ENCODE data around the gene EML6. TPM values are rescaled to one million over a fixed set of nuclear protein-coding genes. Genes with fewer than 3 reads are reported as not detected.

The EML6 gene
- total RNA-seq, 2 donors from 2014 or later, result 0.46 to 10.7 TPM

- Histone ChIP-seq H3K27ac (no peak overlapping the region), H3K9me3 (no peaks in the 10 kb centered on the region), H3K36me3 (no peaks in the 10 kb centered on the region), H3K4me3 (no peak overlapping the region), H3K4me1 (replicated peaks) (no peaks in the 10 kb centered on the region), H3K27me3 (replicated peaks; ENCODE audit: insufficient read depth) (no peaks in the 10 kb centered on the region)
- TF ChIP-seq POLR2A (IDR thresholded peaks at IDR 0.05), result no peak
- no peak for TF ChIP-seq CTCF (IDR thresholded peaks at IDR 0.05)
- no peak for TF ChIP-seq POLR2AphosphoS5 (IDR thresholded peaks at IDR 0.05)
- intact Hi-C loops (cut with DNase I), result loop anchor here (10.0 kb wide), 2 partner anchors 108 to 448 kb away; no protein-coding TSS in a partner anchor
- no peak for DNase-seq (ENCODE audit: low spot score)
- WGBS, result 65% methylated on average over 2 of the region's 2 CpGs
Observed at GRCh38 chr2:54726940-54727339, 3.5 kb downstream of the EML6 start.

- intact Hi-C loops (cut with DNase I), result loop anchor here (10.0 kb wide), 2 partner anchors 106 to 446 kb away; no protein-coding TSS in a partner anchor
Observed at GRCh38 chr2:54728669-54729120, 5.2 kb downstream of the EML6 start.

GRCh38 chr2:54735636-54736035 is 12.2 kb downstream of the EML6 start:
- no peak overlapping the region for H3K4me3 ChIP-seq
- intact Hi-C loops (cut with DNase I), result no loop called here
- 62% methylated on average over 2 of the region's 2 CpGs for whole genome bisulfite sequencing
- DNase-seq (ENCODE audit: low spot score), result no peak
- H3K4me1 ChIP-seq (replicated peaks), result no peaks in the 10 kb centered on the region
- no peak for TF ChIP-seq CTCF (IDR thresholded peaks at IDR 0.05)
- H3K27me3 ChIP-seq (replicated peaks; ENCODE audit: insufficient read depth), result no peaks in the 10 kb centered on the region
- H3K9me3 ChIP-seq, result no peaks in the 10 kb centered on the region
- no peaks in the 10 kb centered on the region for H3K36me3 ChIP-seq
- no peak overlapping the region for H3K27ac ChIP-seq

More at GRCh38 chr2:54728669-54729120, 5.2 kb downstream of the EML6 start:
- Histone ChIP-seq H3K4me3 (no peak overlapping the region), H3K9me3 (no peaks in the 10 kb centered on the region), H3K36me3 (no peaks in the 10 kb centered on the region), H3K4me1 (replicated peaks) (no peaks in the 10 kb centered on the region), H3K27me3 (replicated peaks; ENCODE audit: insufficient read depth) (no peaks in the 10 kb centered on the region), H3K27ac (no peak overlapping the region)
- WGBS, result 83% methylated on average over 4 of the region's 4 CpGs
- no peak for DNase-seq (ENCODE audit: low spot score)
- TF ChIP-seq CTCF (IDR thresholded peaks at IDR 0.05) (no peak), POLR2A (IDR thresholded peaks at IDR 0.05) (no peak), POLR2AphosphoS5 (IDR thresholded peaks at IDR 0.05) (no peak)

- TF ChIP-seq POLR2AphosphoS5 (IDR thresholded peaks at IDR 0.05) (no peak), CTCF (IDR thresholded peaks at IDR 0.05) (no peak), POLR2A (IDR thresholded peaks at IDR 0.05) (no peak)
- no peak overlapping the region for H3K27ac ChIP-seq
- no peak for DNase-seq (ENCODE audit: low spot score)
- H3K4me3 ChIP-seq, result no peak overlapping the region
- H3K27me3 ChIP-seq (replicated peaks; ENCODE audit: insufficient read depth), result no peaks in the 10 kb centered on the region
- H3K4me1 ChIP-seq (replicated peaks), result no peaks in the 10 kb centered on the region
- H3K9me3 ChIP-seq, result no peaks in the 10 kb centered on the region
- intact Hi-C loops (cut with DNase I), result no loop called here
- no peaks in the 10 kb centered on the region for H3K36me3 ChIP-seq
Observed at GRCh38 chr2:54738281-54738680, 14.8 kb downstream of the EML6 start.

- Histone ChIP-seq H3K27me3 (replicated peaks; ENCODE audit: insufficient read depth) (no peaks in the 10 kb centered on the region), H3K36me3 (no peaks in the 10 kb centered on the region), H3K4me1 (replicated peaks) (no peaks in the 10 kb centered on the region), H3K4me3 (no peak overlapping the region), H3K9me3 (no peaks in the 10 kb centered on the region), H3K27ac (no peak overlapping the region)
- DNase-seq (ENCODE audit: low spot score), result no peak
- 93% methylated on average over 2 of the region's 2 CpGs for WGBS
- intact Hi-C loops (cut with DNase I), result no loop called here
- no peak for TF ChIP-seq CTCF (IDR thresholded peaks at IDR 0.05)
- no peak for TF ChIP-seq POLR2AphosphoS5 (IDR thresholded peaks at IDR 0.05)
- TF ChIP-seq POLR2A (IDR thresholded peaks at IDR 0.05), result no peak
Observed at GRCh38 chr2:54740333-54740732, 16.9 kb downstream of the EML6 start.
